Gastrocnemius medialis (tissue), 4 donors: ENCODE measurements around the gene DPP8.

Experiments
- POLR2A ChIP-seq, 2 donors: fragments of 450-650 bp; IDR thresholded peaks; one replicate each; pipeline ENCODE4 v1.6.1; 2017; ENCODE audit warnings: antibody characterized with exemption in 2 of 2, mild to moderate bottlenecking in 2 of 2, moderate library complexity in 2 of 2
- TF ChIP-seq, protein P1 (sequence below), 5 experiments: fragments of 450-650 bp in 3 of 5; fragments of 200-600 bp in 2 of 5; sonication (generic) in 2 of 5; IDR thresholded peaks in 4 of 5; conservative IDR thresholded peaks in 1 of 5; 1 replicate in 4 of 5; 2 replicates in 1 of 5; pipeline ENCODE4 v1.5.1; 2016 to 2019; ENCODE audit warnings: antibody characterized with exemption in 5 of 5, mild to moderate bottlenecking in 3 of 5, moderate library complexity in 3 of 5

DNA sequence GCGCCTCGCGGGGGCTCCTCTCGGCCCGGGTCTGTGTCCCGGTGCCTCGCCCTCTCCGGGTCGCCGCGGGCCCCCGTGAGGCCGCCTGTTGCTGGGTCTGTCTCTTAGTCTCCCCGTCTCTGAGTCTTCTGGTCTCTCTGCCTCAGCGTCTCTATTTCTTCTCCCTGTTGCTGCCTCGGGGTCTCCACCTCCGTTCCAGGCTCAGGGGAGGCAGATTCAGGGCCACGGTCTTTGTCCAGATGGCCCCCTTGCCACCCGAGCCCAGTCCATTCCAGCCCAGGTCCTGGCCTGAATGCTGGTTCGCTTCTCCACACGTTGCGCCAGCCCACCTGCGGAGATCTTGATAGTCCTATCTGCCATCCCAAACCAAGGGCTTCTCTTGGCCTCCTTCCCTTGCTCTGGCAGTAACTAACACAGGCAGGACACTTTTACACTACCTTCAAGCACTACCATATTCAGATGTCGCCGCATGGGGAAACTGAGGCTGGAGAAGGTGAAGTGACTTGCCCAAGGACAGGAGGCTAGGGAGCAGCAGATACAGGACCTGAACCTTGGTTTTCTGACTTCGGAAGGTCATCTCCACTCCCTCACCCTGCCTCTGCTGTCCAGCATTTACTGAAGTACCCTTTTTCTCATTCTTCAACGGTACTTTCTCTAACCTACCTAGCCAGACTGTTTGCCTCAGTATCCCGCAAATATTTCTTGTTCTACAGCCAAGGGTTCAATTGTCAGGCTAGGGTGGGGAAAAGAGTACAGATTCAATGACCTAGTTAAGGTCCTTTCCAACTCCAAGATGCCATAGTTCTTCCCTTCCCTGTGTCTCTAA is 94.1 kb downstream of the DPP8 start:
- TF ChIP-seq POLR2A (IDR thresholded peaks at IDR 0.05): no peak
- TF ChIP-seq, protein P1, sequence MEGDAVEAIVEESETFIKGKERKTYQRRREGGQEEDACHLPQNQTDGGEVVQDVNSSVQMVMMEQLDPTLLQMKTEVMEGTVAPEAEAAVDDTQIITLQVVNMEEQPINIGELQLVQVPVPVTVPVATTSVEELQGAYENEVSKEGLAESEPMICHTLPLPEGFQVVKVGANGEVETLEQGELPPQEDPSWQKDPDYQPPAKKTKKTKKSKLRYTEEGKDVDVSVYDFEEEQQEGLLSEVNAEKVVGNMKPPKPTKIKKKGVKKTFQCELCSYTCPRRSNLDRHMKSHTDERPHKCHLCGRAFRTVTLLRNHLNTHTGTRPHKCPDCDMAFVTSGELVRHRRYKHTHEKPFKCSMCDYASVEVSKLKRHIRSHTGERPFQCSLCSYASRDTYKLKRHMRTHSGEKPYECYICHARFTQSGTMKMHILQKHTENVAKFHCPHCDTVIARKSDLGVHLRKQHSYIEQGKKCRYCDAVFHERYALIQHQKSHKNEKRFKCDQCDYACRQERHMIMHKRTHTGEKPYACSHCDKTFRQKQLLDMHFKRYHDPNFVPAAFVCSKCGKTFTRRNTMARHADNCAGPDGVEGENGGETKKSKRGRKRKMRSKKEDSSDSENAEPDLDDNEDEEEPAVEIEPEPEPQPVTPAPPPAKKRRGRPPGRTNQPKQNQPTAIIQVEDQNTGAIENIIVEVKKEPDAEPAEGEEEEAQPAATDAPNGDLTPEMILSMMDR (IDR thresholded peaks at IDR 0.05 in 4 of 5, conservative IDR thresholded peaks at IDR 0.05 in 1 of 5): no peak
